Endodermal cell (in vitro differentiated cells): Measurements from ENCODE around the gene VPS72. TPM values are rescaled to one million over a fixed set of nuclear protein-coding genes. Genes with fewer than 3 reads are reported as not detected.

Source experiments
- DNase-seq: peaks from one replicate; pipeline ENCODE4 v3.0.0-alpha.2; 2017
- H3K27ac ChIP-seq: 2 replicates; pipeline ENCODE4 v1.5.1; 2013; ENCODE audit warnings: mild to moderate bottlenecking, low read depth, low read length, moderate library complexity
- H3K27me3 ChIP-seq: 2 replicates; pipeline ENCODE4 v1.6.1; 2013; ENCODE audit warnings: mild to moderate bottlenecking, low read length, moderate library complexity; ENCODE audit not compliant: insufficient read depth, control insufficient read depth, poor library complexity, severe bottlenecking
- H3K36me3 ChIP-seq: 2 replicates; pipeline ENCODE4 v1.7.0; 2013; ENCODE audit warnings: mild to moderate bottlenecking, low read length, moderate library complexity; ENCODE audit not compliant: control insufficient read depth, insufficient read depth
- H3K4me1 ChIP-seq: one replicate; pipeline ENCODE4 v1.7.0; 2013; ENCODE audit warnings: low read length; ENCODE audit not compliant: control insufficient read depth, insufficient read depth
- H3K4me3 ChIP-seq: 2 replicates; pipeline ENCODE4 v1.5.1; 2013; ENCODE audit warnings: mild to moderate bottlenecking, low read length, moderate library complexity
- H3K9ac ChIP-seq: 2 replicates; pipeline ENCODE4 v1.6.1; 2013; ENCODE audit warnings: mild to moderate bottlenecking, low read length, moderate library complexity; ENCODE audit not compliant: poor library complexity, severe bottlenecking; ENCODE audit errors: extremely low read depth
- H3K9me3 ChIP-seq: 2 replicates; pipeline ENCODE4 v1.6.1; 2013; ENCODE audit warnings: mild to moderate bottlenecking, low read length, moderate library complexity; ENCODE audit not compliant: control insufficient read depth
- H3K27ac Mint-ChIP-seq: 2 replicates; pipeline ENCODE4 v1.8.0; 2020; ENCODE audit warnings: mixed read lengths
- H3K27me3 Mint-ChIP-seq: 2 replicates; pipeline ENCODE4 v1.8.0; 2021; ENCODE audit warnings: mild to moderate bottlenecking, mixed read lengths; ENCODE audit not compliant: insufficient read depth
- H3K36me3 Mint-ChIP-seq: 2 replicates; pipeline ENCODE4 v1.8.0; 2020; ENCODE audit warnings: low read depth, mixed read lengths
- H3K4me1 Mint-ChIP-seq: 2 replicates; pipeline ENCODE4 v1.8.0; 2020; ENCODE audit warnings: mixed read lengths
- H3K4me3 Mint-ChIP-seq: 2 replicates; pipeline ENCODE4 v1.8.0; 2020; ENCODE audit warnings: mild to moderate bottlenecking, moderate library complexity, mixed read lengths
- H3K9me3 Mint-ChIP-seq: 2 replicates; pipeline ENCODE4 v1.8.0; 2020; ENCODE audit warnings: mild to moderate bottlenecking, mixed read lengths
- CTCF ChIP-seq: fragments of 200-600 bp; sonication (generic); conservative IDR thresholded peaks from 2 replicates; pipeline ENCODE4 v1.5.0; 2021; ENCODE audit warnings: antibody characterized with exemption, mild to moderate bottlenecking
- WGBS, 2 experiments: methylation state at CpG; one replicate each; pipeline versions ENCODE4 v1.1.5 to v1.1.7; 2013; ENCODE audit warnings: missing lambda C conversion rate in 2 of 2, mixed read lengths in 1 of 2; ENCODE audit not compliant: insufficient coverage in 1 of 2, insufficient read length in 1 of 2; 5-methylcytosine and 5-hydroxymethylcytosine counted together
- total RNA-seq, 2 donors: library from RNA; stranded (reverse); fragmentation: NEBNext Ultra II Directional in 1 of 2; extraction: Animal tissue kit (Norgen Biotek cat#: 25700) in 1 of 2; gene quantifications; 2 replicates in 1 of 2; 3 replicates in 1 of 2; pipeline ENCODE4 v1.2.1, GENCODE V29; 2021

VPS72 gene
- total RNA-seq, 2 donors from 2014 or later = 79.4 to 103 TPM

GRCh38 chr1:151165281-151165737 lies 24.7 kb downstream of the VPS72 start:
- H3K36me3 ChIP-seq = peaks cover 38% of the 10 kb centered on the region
- WGBS, 2 experiments = 2 to 3% methylated on average over 6 to 15 of the region's 15 CpGs
- Mint-ChIP-seq H3K4me1 (peaks cover 14% of the 10 kb centered on the region), H3K27me3 (no peaks in the 10 kb centered on the region), H3K4me3 (peak overlapping the region; percentile 91), H3K27ac (peak overlapping the region; percentile 94), H3K36me3 (peaks cover 39% of the 10 kb centered on the region), H3K9me3 (no peaks in the 10 kb centered on the region)
- H3K9ac ChIP-seq = peak overlapping the region; percentile 70
- peaks cover 5% of the 10 kb centered on the region for H3K4me1 ChIP-seq
- no peak for TF ChIP-seq CTCF
- H3K27ac ChIP-seq = peak overlapping the region; percentile 69
- H3K4me3 ChIP-seq = peak overlapping the region; percentile 95
- DNase-seq = no peak
- no peaks in the 10 kb centered on the region for H3K27me3 ChIP-seq
- no peaks in the 10 kb centered on the region for H3K9me3 ChIP-seq

- Mint-ChIP-seq H3K4me3 (peak overlapping the region; percentile 91), H3K27ac (peak overlapping the region; percentile 94), H3K27me3 (no peaks in the 10 kb centered on the region), H3K4me1 (peaks cover 14% of the 10 kb centered on the region), H3K36me3 (peaks cover 40% of the 10 kb centered on the region), H3K9me3 (no peaks in the 10 kb centered on the region)
- Histone ChIP-seq H3K4me3 (peak overlapping the region; percentile 95), H3K4me1 (peaks cover 5% of the 10 kb centered on the region), H3K9me3 (no peaks in the 10 kb centered on the region), H3K27me3 (no peaks in the 10 kb centered on the region), H3K9ac (peak overlapping the region; percentile 70), H3K36me3 (peaks cover 38% of the 10 kb centered on the region), H3K27ac (peak overlapping the region; percentile 42)
- peak; percentile 84 for DNase-seq
- no peak for TF ChIP-seq CTCF
- WGBS, 2 experiments = 39 to 44% methylated on average over 8 to 11 of the region's 11 CpGs
Observed at GRCh38 chr1:151164732-151165280, 25.2 kb downstream of the VPS72 start.

- Mint-ChIP-seq H3K36me3 (peaks cover 32% of the 10 kb centered on the region), H3K27ac (peak overlapping the region; percentile 87), H3K9me3 (no peaks in the 10 kb centered on the region), H3K4me1 (peaks cover 5% of the 10 kb centered on the region), H3K4me3 (no peak overlapping the region), H3K27me3 (no peaks in the 10 kb centered on the region)
- Histone ChIP-seq H3K27me3 (no peaks in the 10 kb centered on the region), H3K9ac (no peak overlapping the region), H3K27ac (no peak overlapping the region), H3K9me3 (no peaks in the 10 kb centered on the region), H3K4me1 (no peaks in the 10 kb centered on the region), H3K36me3 (peaks cover 45% of the 10 kb centered on the region), H3K4me3 (no peak overlapping the region)
- TF ChIP-seq CTCF = no peak
- no peak for DNase-seq
Observed at GRCh38 chr1:151159373-151159772, 30.6 kb downstream of the VPS72 start.
